Activated T-cell treated with anti-CD3 and anti-CD28 coated beads, Interleukin-2, amount 50 U/mL, for 4 hours (primary cell): ENCODE measurements around the gene TM4SF1. TPM values are rescaled to one million over a fixed set of nuclear protein-coding genes. Genes with fewer than 3 reads are reported as not detected.
"Not testable (repeated sequence)": the region's sequence is repeated elsewhere in the genome, so short reads cannot be mapped to it uniquely, and the experiment has no call there.

Experiments
- ATAC-seq, 2 donors: fragments of 200-7000 bp; cut with Tn5 transposase; one replicate each; pipeline ENCODE4 v1.10.0; 2021
- DNase-seq: peaks from one replicate; pipeline ENCODE4 v3.0.0-alpha.2; 2020
- H3K27me3 Mint-ChIP-seq: one replicate; pipeline ENCODE4 v1.8.0; 2021; ENCODE audit warnings: low read depth, mixed read lengths
- H3K36me3 Mint-ChIP-seq: one replicate; pipeline ENCODE4 v1.8.0; 2022; ENCODE audit warnings: mixed read lengths; ENCODE audit not compliant: insufficient read depth
- H3K4me1 Mint-ChIP-seq: one replicate; pipeline ENCODE4 v1.8.0; 2021; ENCODE audit warnings: low read depth, mixed read lengths
- H3K4me3 Mint-ChIP-seq: one replicate; pipeline ENCODE4 v1.8.0; 2021; ENCODE audit warnings: mild to moderate bottlenecking, moderate library complexity, mixed read lengths
- H3K9me3 Mint-ChIP-seq: one replicate; pipeline ENCODE4 v1.8.0; 2021; ENCODE audit warnings: mixed read lengths
- total RNA-seq, 3 donors: library from RNA; stranded (reverse); gene quantifications; one replicate each; pipeline ENCODE4 v1.2.1, GENCODE V29; 2021

Gene TM4SF1
- total RNA-seq, 3 donors from 2014 or later: 0.22 to 1.3 (median 0.37) TPM

- Mint-ChIP-seq H3K27me3 (peaks cover 19% of the 10 kb centered on the region), H3K9me3 (no peaks in the 10 kb centered on the region), H3K4me1 (no peaks in the 10 kb centered on the region), H3K4me3 (no peak overlapping the region), H3K36me3 (no peaks in the 10 kb centered on the region)
- ATAC-seq (no peak), DNase-seq (no peak)
Measured at GRCh38 chr3:149356630-149357029, 20.8 kb downstream of the TM4SF1 start.

GRCh38 chr3:149356044-149356592 lies 21.3 kb downstream of the TM4SF1 start:
- Mint-ChIP-seq H3K27me3 (peaks cover 15% of the 10 kb centered on the region), H3K9me3 (no peaks in the 10 kb centered on the region), H3K4me3 (no peak overlapping the region), H3K36me3 (no peaks in the 10 kb centered on the region), H3K4me1 (no peaks in the 10 kb centered on the region)
- no peak for ATAC-seq
- DNase-seq: no peak

GRCh38 chr3:149353581-149354184 lies 23.8 kb downstream of the TM4SF1 start:
- no peak for DNase-seq
- H3K36me3 Mint-ChIP-seq: no peaks in the 10 kb centered on the region
- H3K27me3 Mint-ChIP-seq: peaks cover 19% of the 10 kb centered on the region
- no peak for ATAC-seq
- H3K4me1 Mint-ChIP-seq: no peaks in the 10 kb centered on the region
- no peaks in the 10 kb centered on the region for H3K9me3 Mint-ChIP-seq
- H3K4me3 Mint-ChIP-seq: no peak overlapping the region

- peaks cover 25% of the 10 kb centered on the region for H3K27me3 Mint-ChIP-seq
- DNase-seq (no peak), ATAC-seq (peak in 1 of 2 donors; percentile 62)
- no peaks in the 10 kb centered on the region for H3K9me3 Mint-ChIP-seq
- no peak overlapping the region for H3K4me3 Mint-ChIP-seq
- no peaks in the 10 kb centered on the region for H3K36me3 Mint-ChIP-seq
- no peaks in the 10 kb centered on the region for H3K4me1 Mint-ChIP-seq
Measured at GRCh38 chr3:149352556-149352955, 24.9 kb downstream of the TM4SF1 start.

GRCh38 chr3:149343951-149344350 lies 33.5 kb downstream of the TM4SF1 start:
- no peak for ATAC-seq
- H3K27me3 Mint-ChIP-seq: peaks cover 18% of the 10 kb centered on the region
- H3K9me3 Mint-ChIP-seq: no peaks in the 10 kb centered on the region
- H3K4me3 Mint-ChIP-seq: no peak overlapping the region
- no peak for DNase-seq
- H3K36me3 Mint-ChIP-seq: no peaks in the 10 kb centered on the region
- H3K4me1 Mint-ChIP-seq: no peaks in the 10 kb centered on the region

- ATAC-seq: no peak
- H3K36me3 Mint-ChIP-seq: no peaks in the 10 kb centered on the region
- DNase-seq: no peak
- no peaks in the 10 kb centered on the region for H3K4me1 Mint-ChIP-seq
- peaks cover 13% of the 10 kb centered on the region for H3K27me3 Mint-ChIP-seq
- no peaks in the 10 kb centered on the region for H3K9me3 Mint-ChIP-seq
- no peak overlapping the region for H3K4me3 Mint-ChIP-seq
Measured at GRCh38 chr3:149342413-149343380, 34.8 kb downstream of the TM4SF1 start.

- Mint-ChIP-seq H3K27me3 (peaks cover 8% of the 10 kb centered on the region), H3K9me3 (no peaks in the 10 kb centered on the region), H3K4me1 (no peaks in the 10 kb centered on the region), H3K36me3 (no peaks in the 10 kb centered on the region), H3K4me3 (no peak overlapping the region)
- ATAC-seq (no peak), DNase-seq (no peak)
Measured at GRCh38 chr3:149340310-149340933, 37.0 kb downstream of the TM4SF1 start.

- no peak for ATAC-seq
- Mint-ChIP-seq H3K4me1 (no peaks in the 10 kb centered on the region), H3K36me3 (no peaks in the 10 kb centered on the region), H3K9me3 (no peaks in the 10 kb centered on the region), H3K27me3 (peaks cover 8% of the 10 kb centered on the region), H3K4me3 (no peak overlapping the region)
- DNase-seq: no peak
Measured at GRCh38 chr3:149339931-149340309, 37.5 kb downstream of the TM4SF1 start.

GRCh38 chr3:149337486-149337885 lies 40.0 kb downstream of the TM4SF1 start:
- DNase-seq, H3K4me3 Mint-ChIP-seq, H3K27me3 Mint-ChIP-seq, H3K9me3 Mint-ChIP-seq, H3K36me3 Mint-ChIP-seq, H3K4me1 Mint-ChIP-seq, ATAC-seq: not testable (repeated sequence)

GRCh38 chr3:149336925-149337324 lies 40.5 kb downstream of the TM4SF1 start:
- Mint-ChIP-seq H3K4me1 (no peaks in the 10 kb centered on the region), H3K27me3 (peaks cover 8% of the 10 kb centered on the region), H3K36me3 (no peaks in the 10 kb centered on the region), H3K9me3 (no peaks in the 10 kb centered on the region), H3K4me3 (no peak overlapping the region)
- DNase-seq (no peak), ATAC-seq (no peak)

GRCh38 chr3:149333176-149333859 lies 44.1 kb downstream of the TM4SF1 start, which contains the start of gene TM4SF18:
Gene TM4SF18, minus strand, starts transcription at chr3:149333636. Its CDS starts 254 bp downstream, at chr3:149333382.
- no peak for ATAC-seq
- no peak for DNase-seq
- H3K9me3 Mint-ChIP-seq: no peaks in the 10 kb centered on the region
- H3K4me3 Mint-ChIP-seq: no peak within 1 kb of the TSS
- H3K27me3 Mint-ChIP-seq: no peaks in the 10 kb centered on the region
- H3K36me3 Mint-ChIP-seq: no peaks in the 10 kb centered on the region
- no peaks in the 10 kb centered on the region for H3K4me1 Mint-ChIP-seq

GRCh38 chr3:149332771-149333170 lies 44.7 kb downstream of the TM4SF1 start:
- H3K9me3 Mint-ChIP-seq: no peaks in the 10 kb centered on the region
- DNase-seq (no peak), ATAC-seq (no peak)
- no peaks in the 10 kb centered on the region for H3K27me3 Mint-ChIP-seq
- no peak overlapping the region for H3K4me3 Mint-ChIP-seq
- H3K36me3 Mint-ChIP-seq: no peaks in the 10 kb centered on the region
- H3K4me1 Mint-ChIP-seq: no peaks in the 10 kb centered on the region

- no peak overlapping the region for H3K4me3 Mint-ChIP-seq
- no peaks in the 10 kb centered on the region for H3K27me3 Mint-ChIP-seq
- DNase-seq (no peak), ATAC-seq (no peak)
- H3K36me3 Mint-ChIP-seq: no peaks in the 10 kb centered on the region
- H3K4me1 Mint-ChIP-seq: no peaks in the 10 kb centered on the region
- H3K9me3 Mint-ChIP-seq: no peaks in the 10 kb centered on the region
Measured at GRCh38 chr3:149332227-149332765, 45.2 kb downstream of the TM4SF1 start.

GRCh38 chr3:149331396-149331795 lies 46.1 kb downstream of the TM4SF1 start:
- H3K9me3 Mint-ChIP-seq: no peaks in the 10 kb centered on the region
- no peak overlapping the region for H3K4me3 Mint-ChIP-seq
- no peak for DNase-seq
- H3K4me1 Mint-ChIP-seq: no peaks in the 10 kb centered on the region
- H3K27me3 Mint-ChIP-seq: peaks cover 2% of the 10 kb centered on the region
- no peaks in the 10 kb centered on the region for H3K36me3 Mint-ChIP-seq
- ATAC-seq: no peak
